B cell (primary cell): Measurements from ENCODE around the gene COX10. TPM values are rescaled to one million over a fixed set of nuclear protein-coding genes. Genes with fewer than 3 reads are reported as not detected.

Source experiments
- ATAC-seq: fragments of 200-7000 bp; cut with Tn5 transposase; one replicate; pipeline ENCODE4 v1.10.0; 2021; ENCODE audit warnings: low read depth, mild to moderate bottlenecking, moderate number of reproducible peaks, moderate library complexity
- CTCF ChIA-PET: fragments of 350-600 bp; sonication (Branson Sonifier 250); formaldehyde crosslinking; loops from one replicate; lab custom pipeline; 2021; ENCODE audit warnings: antibody characterized with exemption, inconsistent platforms; lab: Charles Lee
- POLR2A ChIA-PET: fragments of 350-600 bp; sonication (Branson Sonifier 250); formaldehyde crosslinking; loops from one replicate; lab custom pipeline; 2021; ENCODE audit warnings: antibody characterized with exemption; lab: Charles Lee
- DNase-seq: peaks from one replicate; pipeline ENCODE4 v3.0.0; 2013
- H2AFZ ChIP-seq: 2 replicates; pipeline ENCODE4 v1.6.1; 2012; ENCODE audit warnings: mild to moderate bottlenecking, low read depth, low read length; ENCODE audit not compliant: insufficient read depth, poor library complexity, severe bottlenecking
- H3K27ac ChIP-seq, 2 donors: 1 replicate in 1 of 2; 2 replicates in 1 of 2; pipeline ENCODE4 v1.5.1; 2012 to 2013; ENCODE audit warnings: low read length in 2 of 2, mild to moderate bottlenecking in 2 of 2, moderate library complexity in 1 of 2
- H3K27me3 ChIP-seq, 4 experiments: fragments of 200-600 bp in 1 of 4; sonication (generic) in 1 of 4; replicated peaks in 1 of 4; 1 replicate in 2 of 4; 2 replicates in 2 of 4; pipeline versions ENCODE4 v1.6.1 to v1.7.0; 2013 to 2016; ENCODE audit warnings: low read length in 3 of 4, mild to moderate bottlenecking in 2 of 4, mixed read lengths in 1 of 4, moderate library complexity in 1 of 4; ENCODE audit not compliant: insufficient read depth in 4 of 4, control insufficient read depth in 3 of 4; ENCODE audit errors: control extremely low read depth in 1 of 4
- H3K36me3 ChIP-seq, 2 experiments: replicated peaks in 1 of 2; 1 replicate in 1 of 2; 2 replicates in 1 of 2; pipeline versions ENCODE4 v1.6.1 to v1.7.1; 2013; ENCODE audit warnings: low read length in 1 of 2; ENCODE audit not compliant: insufficient read depth in 2 of 2, control insufficient read depth in 1 of 2; ENCODE audit errors: control extremely low read depth in 1 of 2, extremely low read depth in 1 of 2
- H3K4me1 ChIP-seq, 2 donors: fragments of 200-600 bp in 1 of 2; sonication (generic) in 1 of 2; 1 replicate in 1 of 2; 2 replicates in 1 of 2; pipeline versions ENCODE4 v1.5.1 to v1.6.1; 2013 to 2017; ENCODE audit warnings: low read length in 2 of 2; ENCODE audit not compliant: control insufficient read depth in 2 of 2, insufficient read depth in 2 of 2
- H3K4me2 ChIP-seq: replicated peaks from 2 replicates; pipeline ENCODE3; 2012; ENCODE audit warnings: mild to moderate bottlenecking, low read depth, low read length; ENCODE audit not compliant: poor library complexity, severe bottlenecking
- H3K4me3 ChIP-seq, 5 experiments: fragments of 200-600 bp in 1 of 5; sonication (generic) in 1 of 5; 1 replicate in 3 of 5; 2 replicates in 2 of 5; pipeline versions ENCODE4 v1.5.1 to v1.7.0; 2011 to 2016; ENCODE audit warnings: low read length in 4 of 5, mild to moderate bottlenecking in 4 of 5, low read depth in 2 of 5, control low read depth in 1 of 5, moderate library complexity in 1 of 5; ENCODE audit not compliant: insufficient read depth in 1 of 5; ENCODE audit errors: control extremely low read depth in 1 of 5, extremely low read depth in 1 of 5
- H3K79me2 ChIP-seq: fragments of 200-600 bp; sonication (generic); one replicate; pipeline ENCODE4 v1.6.0; 2016; ENCODE audit warnings: low read length; ENCODE audit not compliant: control insufficient read depth, insufficient read depth
- H3K9ac ChIP-seq: fragments of 200-600 bp; sonication (generic); 2 replicates; pipeline ENCODE4 v1.6.1; 2017; ENCODE audit warnings: mild to moderate bottlenecking, low read length, moderate library complexity
- H3K9me3 ChIP-seq, 3 donors: one replicate each; pipeline versions ENCODE4 v1.6.1 to v1.7.1; 2013; ENCODE audit warnings: low read length in 2 of 3; ENCODE audit not compliant: control insufficient read depth in 2 of 3, insufficient read depth in 1 of 3; ENCODE audit errors: control extremely low read depth in 1 of 3
- H4K20me1 ChIP-seq: 2 replicates; pipeline ENCODE4 v1.6.0; 2012; ENCODE audit warnings: mild to moderate bottlenecking, low read length; ENCODE audit not compliant: insufficient read depth, control insufficient read depth, poor library complexity, severe bottlenecking
- H3K27ac Mint-ChIP-seq: one replicate; pipeline ENCODE4 v1.8.0; 2021; ENCODE audit warnings: mixed read lengths
- H3K27me3 Mint-ChIP-seq: one replicate; pipeline ENCODE4 v1.8.0; 2021; ENCODE audit warnings: mixed read lengths
- H3K4me1 Mint-ChIP-seq: one replicate; pipeline ENCODE4 v1.8.0; 2021; ENCODE audit warnings: mixed read lengths
- H3K4me3 Mint-ChIP-seq: one replicate; pipeline ENCODE4 v1.8.0; 2021; ENCODE audit warnings: mixed read lengths
- H3K9me3 Mint-ChIP-seq: one replicate; pipeline ENCODE4 v1.8.0; 2022; ENCODE audit warnings: mixed read lengths; ENCODE audit not compliant: insufficient read depth
- EZH2 ChIP-seq: IDR thresholded peaks from 2 replicates; pipeline ENCODE4 v1.6.1; 2012; ENCODE audit warnings: borderline replicate concordance, low read depth, mild to moderate bottlenecking, moderate library complexity, low read length; ENCODE audit not compliant: insufficient read depth, poor library complexity, severe bottlenecking
- WGBS: methylation state at CpG from one replicate; pipeline ENCODE4 v1.1.5; 2013; ENCODE audit warnings: missing lambda C conversion rate; ENCODE audit not compliant: insufficient coverage; 5-methylcytosine and 5-hydroxymethylcytosine counted together
- intact Hi-C: fragments of 100-400 bp; cut with micrococcal nuclease; formaldehyde crosslinking; loops from one replicate; pipeline ENCODE4 v1.10.0; 2022
- polyA plus RNA-seq: library from polyadenylated mRNA; depleted of rRNA; stranded (reverse); fragments of >200 nt; gene quantifications from 2 replicates; pipeline ENCODE4 v1.2.3, GENCODE V29; 2012
- total RNA-seq, 2 donors: library from RNA; stranded (reverse); fragments of 120-200 nt in 1 of 2; gene quantifications; 1 replicate in 1 of 2; 2 replicates in 1 of 2; pipeline versions ENCODE4 v1.2.3 to v1.2.4, GENCODE V29; 2013 to 2022
- TF ChIP-seq, protein P1 (sequence below): fragments of 200-600 bp; IDR thresholded peaks from one replicate; pipeline ENCODE4 v1.8.0; 2022; ENCODE audit warnings: antibody characterized with exemption, mild to moderate bottlenecking

The COX10 gene
- total and polyA plus RNA-seq, 2 donors (not counting 1 experiment from before 2014, with no cell fraction given) = 21.8 to 23.3 TPM

- H3K27ac Mint-ChIP-seq = no peak overlapping the region
- no peak overlapping the region for H3K9ac ChIP-seq
- no peaks in the 10 kb centered on the region for H3K9me3 ChIP-seq
- ChIA-PET POLR2A (no interaction called here), CTCF (no interaction called here)
- no peak overlapping the region for H3K27ac ChIP-seq
- DNase-seq (no peak), ATAC-seq (no peak)
- TF ChIP-seq, protein P1, sequence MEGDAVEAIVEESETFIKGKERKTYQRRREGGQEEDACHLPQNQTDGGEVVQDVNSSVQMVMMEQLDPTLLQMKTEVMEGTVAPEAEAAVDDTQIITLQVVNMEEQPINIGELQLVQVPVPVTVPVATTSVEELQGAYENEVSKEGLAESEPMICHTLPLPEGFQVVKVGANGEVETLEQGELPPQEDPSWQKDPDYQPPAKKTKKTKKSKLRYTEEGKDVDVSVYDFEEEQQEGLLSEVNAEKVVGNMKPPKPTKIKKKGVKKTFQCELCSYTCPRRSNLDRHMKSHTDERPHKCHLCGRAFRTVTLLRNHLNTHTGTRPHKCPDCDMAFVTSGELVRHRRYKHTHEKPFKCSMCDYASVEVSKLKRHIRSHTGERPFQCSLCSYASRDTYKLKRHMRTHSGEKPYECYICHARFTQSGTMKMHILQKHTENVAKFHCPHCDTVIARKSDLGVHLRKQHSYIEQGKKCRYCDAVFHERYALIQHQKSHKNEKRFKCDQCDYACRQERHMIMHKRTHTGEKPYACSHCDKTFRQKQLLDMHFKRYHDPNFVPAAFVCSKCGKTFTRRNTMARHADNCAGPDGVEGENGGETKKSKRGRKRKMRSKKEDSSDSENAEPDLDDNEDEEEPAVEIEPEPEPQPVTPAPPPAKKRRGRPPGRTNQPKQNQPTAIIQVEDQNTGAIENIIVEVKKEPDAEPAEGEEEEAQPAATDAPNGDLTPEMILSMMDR = no peak
- no peak for TF ChIP-seq EZH2
- no peaks in the 10 kb centered on the region for H3K9me3 Mint-ChIP-seq
- H3K36me3 ChIP-seq = peaks cover 0 to 9% of the 10 kb centered on the region in 2 experiments
- H4K20me1 ChIP-seq = peaks cover 13% of the 10 kb centered on the region
- WGBS = 40% methylated on average over 1 of the region's 4 CpGs
- H3K27me3 Mint-ChIP-seq = no peaks in the 10 kb centered on the region
- no peaks in the 10 kb centered on the region for H3K27me3 ChIP-seq
- H3K4me3 ChIP-seq = no peak overlapping the region
- no peaks in the 10 kb centered on the region for H3K4me1 ChIP-seq
- no peaks in the 10 kb centered on the region for H3K79me2 ChIP-seq
- no peak overlapping the region for H3K4me2 ChIP-seq
- no peak overlapping the region for H3K4me3 Mint-ChIP-seq
- intact Hi-C loops = no loop called here
- no peak overlapping the region for H2AFZ ChIP-seq
- no peaks in the 10 kb centered on the region for H3K4me1 Mint-ChIP-seq
These were observed 87.4 kb downstream of the COX10 start for GRCh38 chr17:14156689-14157088.

- Histone ChIP-seq H3K4me1 (no peaks in the 10 kb centered on the region), H3K79me2 (no peaks in the 10 kb centered on the region), H4K20me1 (peaks cover 13% of the 10 kb centered on the region), H3K9me3 (no peaks in the 10 kb centered on the region), H2AFZ (no peak overlapping the region), H3K9ac (no peak overlapping the region), H3K4me3 (no peak overlapping the region), H3K27ac (no peak overlapping the region), H3K36me3 (peaks cover 0 to 9% of the 10 kb centered on the region in 2 experiments), H3K27me3 (no peaks in the 10 kb centered on the region), H3K4me2 (no peak overlapping the region)
- WGBS = 100% methylated on average over 1 of the region's 1 CpG
- ChIA-PET POLR2A (no interaction called here), CTCF (no interaction called here)
- Mint-ChIP-seq H3K27ac (no peak overlapping the region), H3K4me3 (no peak overlapping the region), H3K27me3 (no peaks in the 10 kb centered on the region), H3K4me1 (no peaks in the 10 kb centered on the region), H3K9me3 (no peaks in the 10 kb centered on the region)
- DNase-seq (no peak), ATAC-seq (no peak)
- intact Hi-C loops = no loop called here
- TF ChIP-seq, protein P1 = no peak
- TF ChIP-seq EZH2 = no peak
These were observed 88.5 kb downstream of the COX10 start for GRCh38 chr17:14157822-14158221.
